Esophagus squamous epithelium (tissue), 4 donors: Measurements from ENCODE around the gene FAM78A.

ENCODE experiments used
- CTCF ChIP-seq, 6 experiments: fragments of 450-650 bp in 4 of 6; fragments of 200-600 bp in 2 of 6; sonication (generic) in 2 of 6; IDR thresholded peaks; one replicate each; pipeline ENCODE4 v1.5.1; 2016 to 2019; ENCODE audit warnings: antibody characterized with exemption in 6 of 6, mild to moderate bottlenecking in 4 of 6, moderate library complexity in 4 of 6
- POLR2A ChIP-seq, 4 donors: fragments of 450-650 bp; IDR thresholded peaks; one replicate each; pipeline ENCODE4 v1.6.1; 2017; ENCODE audit warnings: antibody characterized with exemption in 4 of 4, mild to moderate bottlenecking in 4 of 4, moderate library complexity in 3 of 4

- TF ChIP-seq CTCF (IDR thresholded peaks at IDR 0.05) (no peak), POLR2A (IDR thresholded peaks at IDR 0.05) (no peak)
These were observed 28.5 kb upstream of the FAM78A start for GRCh38 chr9:131304676-131305355.
